ENCODE results near the gene FJX1. TPM values are rescaled to one million over a fixed set of nuclear protein-coding genes. Genes with fewer than 3 reads are reported as not detected.
A peak's percentile ranks its signal among the peaks of the same experiment; 100 is the strongest.
"Not testable (repeated sequence)": the region's sequence is repeated elsewhere in the genome, so short reads cannot be mapped to it uniquely, and the experiment has no call there.

Gene FJX1
- total RNA-seq, 1 donor from 2014 or later = 0.73 TPM

- ATAC-seq (no peak), DNase-seq (ENCODE audit: low spot score) (no peak)
These were observed 11.7 kb downstream of the FJX1 start for GRCh38 chr11:35629914-35630313.

- no peak for ATAC-seq
These were observed 13.6 kb downstream of the FJX1 start for GRCh38 chr11:35631891-35632290.

GRCh38 chr11:35632301-35632700 lies 14.0 kb downstream of the FJX1 start:
- DNase-seq (ENCODE audit: low spot score) = no peak
- no peak for ATAC-seq

More at GRCh38 chr11:35631891-35632290, 13.6 kb downstream of the FJX1 start:
- no peak for DNase-seq (ENCODE audit: low spot score)

- no peak for ATAC-seq
These were observed 15.7 kb downstream of the FJX1 start for GRCh38 chr11:35633827-35634423.

GRCh38 chr11:35635933-35636332 lies 17.7 kb downstream of the FJX1 start:
- ATAC-seq = no peak
- DNase-seq (ENCODE audit: low spot score) = no peak

More at GRCh38 chr11:35633827-35634423, 15.7 kb downstream of the FJX1 start:
- no peak for DNase-seq (ENCODE audit: low spot score)

- ATAC-seq = no peak
- no peak for DNase-seq (ENCODE audit: low spot score)
These were observed 21.4 kb downstream of the FJX1 start for GRCh38 chr11:35639591-35640179.

- ATAC-seq (no peak), DNase-seq (ENCODE audit: low spot score) (no peak)
These were observed 23.1 kb downstream of the FJX1 start for GRCh38 chr11:35641171-35641897.

GRCh38 chr11:35641964-35642363 lies 23.7 kb downstream of the FJX1 start:
- ATAC-seq = no peak
- no peak for DNase-seq (ENCODE audit: low spot score)

- DNase-seq (ENCODE audit: low spot score) = peak; percentile 57
These were observed 29.3 kb downstream of the FJX1 start for GRCh38 chr11:35647421-35648093.

GRCh38 chr11:35650006-35650405 lies 31.7 kb downstream of the FJX1 start:
- DNase-seq (ENCODE audit: low spot score) (no peak), ATAC-seq (no peak)

More at GRCh38 chr11:35647421-35648093, 29.3 kb downstream of the FJX1 start:
- peak; percentile 95 for ATAC-seq

GRCh38 chr11:35650467-35650866 lies 32.2 kb downstream of the FJX1 start:
- no peak for ATAC-seq
- DNase-seq (ENCODE audit: low spot score) = no peak

- DNase-seq (ENCODE audit: low spot score) (no peak), ATAC-seq (no peak)
These were observed 33.0 kb downstream of the FJX1 start for GRCh38 chr11:35651263-35651662.

- ATAC-seq; DNase-seq (ENCODE audit: low spot score): not testable (repeated sequence)
These were observed 34.5 kb downstream of the FJX1 start for GRCh38 chr11:35652786-35653185.

GRCh38 chr11:35654711-35655110 lies 36.5 kb downstream of the FJX1 start:
- DNase-seq (ENCODE audit: low spot score) = no peak
- no peak for ATAC-seq

GRCh38 chr11:35655254-35655653 lies 37.0 kb downstream of the FJX1 start:
- ATAC-seq = no peak
- DNase-seq (ENCODE audit: low spot score) = no peak

GRCh38 chr11:35655856-35656255 lies 37.6 kb downstream of the FJX1 start:
- DNase-seq (ENCODE audit: low spot score) = no peak
- ATAC-seq = no peak

GRCh38 chr11:35658020-35658948 lies 40.0 kb downstream of the FJX1 start:
- no peak for DNase-seq (ENCODE audit: low spot score)
- ATAC-seq = peak; percentile 21

GRCh38 chr11:35661534-35661933 lies 43.3 kb downstream of the FJX1 start:
- ATAC-seq (no peak), DNase-seq (ENCODE audit: low spot score) (no peak)

GRCh38 chr11:35662061-35662648 lies 43.9 kb downstream of the FJX1 start:
- DNase-seq (ENCODE audit: low spot score) (peak; percentile 76), ATAC-seq (peak; percentile 81)
